Forelimb muscle (tissue), 1 donor: Measurements from ENCODE around the gene ETV6. TPM values are rescaled to one million over a fixed set of nuclear protein-coding genes. Genes with fewer than 3 reads are reported as not detected.
"Not testable (repeated sequence)": the region's sequence is repeated elsewhere in the genome, so short reads cannot be mapped to it uniquely, and the experiment has no call there.

Experiments
- DNase-seq: peaks from one replicate; pipeline ENCODE4 v3.0.0-alpha.2; 2013; ENCODE audit warnings: low read depth
- polyA plus RNA-seq: library from polyadenylated mRNA; unstranded; fragments of 120-200 nt; gene quantifications from one replicate; pipeline ENCODE4 v1.2.1, GENCODE V29; 2013; ENCODE audit not compliant: insufficient read length

The ETV6 gene
- polyA plus RNA-seq, 1 donor, result 10.9 TPM

DNA sequence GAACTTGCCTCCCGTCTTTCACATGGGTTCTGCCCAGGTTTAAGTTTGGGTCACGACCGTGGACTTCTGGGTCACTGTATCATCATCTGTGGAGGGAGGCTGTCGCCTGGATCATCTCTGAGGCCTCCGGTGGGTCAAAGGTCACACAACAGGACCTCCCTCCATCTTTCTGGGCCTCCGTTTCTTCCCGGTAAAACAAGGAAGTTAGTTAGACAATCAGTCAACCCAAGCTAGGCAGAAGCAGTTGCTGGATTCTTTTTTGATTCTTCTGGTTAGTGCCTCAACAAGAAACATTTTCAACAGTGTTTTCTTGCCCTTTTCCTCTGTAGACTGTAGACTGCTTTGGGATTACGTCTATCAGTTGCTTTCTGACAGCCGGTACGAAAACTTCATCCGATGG lies 234.6 kb downstream of the ETV6 start:
- no peak for DNase-seq

DNA sequence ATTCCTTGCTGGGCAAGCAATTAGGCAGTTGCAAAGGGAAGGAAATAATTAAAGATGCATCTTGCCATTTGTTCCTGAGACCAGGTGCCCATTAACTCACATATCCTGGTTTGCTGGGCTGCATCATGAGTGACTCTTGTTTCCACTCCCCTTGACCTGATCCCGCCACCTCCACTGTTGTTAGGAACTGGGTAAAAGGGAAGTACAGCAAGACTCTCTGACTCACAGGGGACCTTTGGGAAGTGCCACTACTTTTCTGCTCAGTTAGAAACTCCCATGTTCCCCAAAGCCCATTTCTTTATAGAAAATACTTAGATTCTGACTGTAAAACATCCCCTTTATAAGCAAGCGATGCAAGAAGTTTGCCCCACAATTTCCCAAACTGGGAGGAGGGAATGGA lies 235.2 kb downstream of the ETV6 start:
- no peak for DNase-seq

DNA sequence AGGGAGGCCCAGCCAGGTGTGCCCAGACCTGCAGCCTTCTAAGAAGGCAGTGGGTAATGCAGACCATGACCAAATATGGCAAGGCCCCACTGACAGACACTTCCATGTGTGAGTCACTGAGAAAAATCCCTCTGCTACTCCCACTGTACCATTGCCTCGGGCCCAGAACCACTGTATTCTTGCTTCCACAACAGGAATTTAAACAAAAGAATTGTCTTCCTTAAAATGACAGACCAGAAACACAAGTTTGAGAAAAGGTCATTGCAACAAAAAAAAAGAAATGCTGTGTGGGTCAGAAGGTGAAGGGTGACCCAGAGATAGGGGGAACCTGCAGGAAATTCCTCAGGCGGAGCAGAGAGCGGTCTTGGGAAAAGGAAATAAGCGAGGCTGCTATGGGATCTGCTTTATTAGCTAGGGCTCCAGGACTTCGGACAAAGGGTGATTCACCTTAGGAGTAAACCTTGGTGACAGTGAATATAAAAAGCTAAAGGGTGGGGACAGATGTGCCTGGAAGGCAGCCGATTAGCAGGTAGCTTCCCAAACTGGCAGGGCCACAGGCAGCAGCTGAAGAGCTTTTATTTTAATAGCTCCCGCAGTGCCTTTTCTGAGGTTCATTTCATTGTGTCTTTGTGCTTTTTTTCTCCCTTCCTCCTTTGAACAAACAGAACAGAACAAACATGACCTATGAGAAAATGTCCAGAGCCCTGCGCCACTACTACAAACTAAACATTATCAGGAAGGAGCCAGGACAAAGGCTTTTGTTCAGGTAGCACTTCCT lies 236.0 kb downstream of the ETV6 start:
- DNase-seq, result no peak

- DNase-seq, result no peak
Measured at GRCh38 chr12:11886339-11886738, 236.9 kb downstream of the ETV6 start.

GRCh38 chr12:11888029-11888428 lies 238.6 kb downstream of the ETV6 start:
- no peak for DNase-seq

GRCh38 chr12:11891346-11891745 lies 241.9 kb downstream of the ETV6 start:
- DNase-seq, result no peak

DNA sequence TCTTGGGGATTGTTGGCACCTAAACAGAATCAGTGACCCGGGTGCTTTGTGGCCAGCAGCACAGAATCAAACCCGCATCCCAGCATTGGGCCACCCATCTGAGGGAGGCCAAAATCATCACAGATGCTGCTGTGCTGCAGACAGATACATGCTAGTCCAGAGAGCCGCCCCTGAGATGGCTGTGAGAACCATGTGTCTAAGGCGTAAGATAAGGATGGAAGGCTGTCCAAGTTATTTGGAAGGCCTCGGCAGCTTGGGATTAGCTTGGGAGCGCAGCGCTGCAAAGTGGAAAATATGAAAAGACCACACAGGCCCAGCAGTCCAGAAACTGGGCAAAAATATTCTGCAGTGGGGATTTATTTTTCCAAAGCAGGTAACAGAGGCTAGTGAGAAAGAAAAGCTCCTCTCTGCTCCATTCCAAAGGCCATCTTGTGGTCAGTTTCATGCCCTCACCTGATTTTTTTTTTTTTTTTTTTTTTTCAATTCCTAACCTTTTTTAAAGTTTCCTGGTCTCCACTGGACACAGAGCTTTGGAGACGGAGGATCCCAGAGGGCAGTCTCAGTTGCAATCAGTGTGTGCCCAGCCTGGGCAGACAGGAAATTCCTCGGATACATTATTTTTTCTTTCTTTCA lies 242.4 kb downstream of the ETV6 start:
- DNase-seq, result peak; percentile 22

DNA sequence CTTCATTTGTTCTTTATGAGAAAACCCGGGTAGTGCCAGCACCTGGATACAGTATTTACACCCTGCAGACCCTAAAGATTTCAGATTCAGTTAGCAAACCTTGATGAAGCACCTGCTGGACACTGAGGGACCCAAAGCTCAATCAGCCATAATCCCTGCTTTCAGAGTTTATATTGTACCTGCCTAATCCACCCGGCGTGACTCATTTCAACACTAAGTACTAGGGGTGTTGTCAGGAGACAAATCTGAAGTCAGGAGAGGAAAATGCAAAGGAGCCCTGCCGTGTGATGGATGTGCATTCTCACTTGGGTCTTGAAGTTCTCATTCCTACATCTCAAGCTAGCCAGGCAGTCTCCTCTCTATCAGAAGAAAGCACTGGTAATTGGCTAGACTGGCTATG lies 244.5 kb downstream of the ETV6 start:
- no peak for DNase-seq

- no peak for DNase-seq
Measured at GRCh38 chr12:11894890-11895289, 245.4 kb downstream of the ETV6 start.

- DNase-seq, result no peak
Measured at GRCh38 chr12:11895421-11896078, 246.1 kb downstream of the ETV6 start.

GRCh38 chr12:11896417-11896929 lies 247.0 kb downstream of the ETV6 start:
- no peak for DNase-seq

DNA sequence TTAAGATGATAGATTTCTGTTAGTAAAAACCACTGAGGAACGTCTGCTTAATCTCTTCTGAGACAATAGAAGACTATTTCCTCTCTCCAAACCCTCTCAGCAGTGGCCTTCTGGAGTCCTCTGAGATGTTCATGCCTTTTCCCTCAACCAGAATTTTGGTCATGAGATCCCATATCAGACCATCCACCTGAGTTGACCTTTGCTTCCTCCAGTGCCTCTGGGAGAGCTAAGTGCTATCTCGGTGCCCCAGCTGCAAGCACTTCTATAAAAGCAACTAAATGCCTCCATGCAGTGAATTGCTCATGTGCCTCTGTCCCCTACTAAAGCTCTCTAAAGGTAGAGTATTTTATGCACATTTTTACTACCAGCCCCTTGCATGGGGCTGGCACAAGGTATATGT lies 248.4 kb downstream of the ETV6 start:
- DNase-seq, result no peak

- no peak for DNase-seq
Measured at GRCh38 chr12:11901701-11902524, 252.4 kb downstream of the ETV6 start.

DNA sequence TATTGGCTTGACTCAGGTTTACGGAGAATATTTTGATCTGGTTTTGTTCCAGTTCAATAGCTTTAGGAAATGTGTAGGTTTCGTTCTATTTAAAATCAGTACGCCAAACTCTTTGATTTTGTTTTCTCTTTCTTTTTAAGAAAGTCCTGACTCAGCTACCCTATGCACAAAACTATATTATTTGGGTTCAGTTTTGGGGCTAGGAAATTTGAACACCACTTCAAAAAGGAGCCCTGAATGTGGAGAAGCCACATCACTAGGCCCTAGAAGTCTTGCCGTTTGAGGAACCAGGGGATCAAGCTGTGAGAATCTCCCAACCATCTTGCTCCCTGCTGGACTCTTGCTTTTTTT lies 253.0 kb downstream of the ETV6 start:
- no peak for DNase-seq

- no peak for DNase-seq
Measured at GRCh38 chr12:11904124-11904523, 254.7 kb downstream of the ETV6 start.

GRCh38 chr12:11905534-11905933 lies 256.1 kb downstream of the ETV6 start:
- DNase-seq, result no peak

DNA sequence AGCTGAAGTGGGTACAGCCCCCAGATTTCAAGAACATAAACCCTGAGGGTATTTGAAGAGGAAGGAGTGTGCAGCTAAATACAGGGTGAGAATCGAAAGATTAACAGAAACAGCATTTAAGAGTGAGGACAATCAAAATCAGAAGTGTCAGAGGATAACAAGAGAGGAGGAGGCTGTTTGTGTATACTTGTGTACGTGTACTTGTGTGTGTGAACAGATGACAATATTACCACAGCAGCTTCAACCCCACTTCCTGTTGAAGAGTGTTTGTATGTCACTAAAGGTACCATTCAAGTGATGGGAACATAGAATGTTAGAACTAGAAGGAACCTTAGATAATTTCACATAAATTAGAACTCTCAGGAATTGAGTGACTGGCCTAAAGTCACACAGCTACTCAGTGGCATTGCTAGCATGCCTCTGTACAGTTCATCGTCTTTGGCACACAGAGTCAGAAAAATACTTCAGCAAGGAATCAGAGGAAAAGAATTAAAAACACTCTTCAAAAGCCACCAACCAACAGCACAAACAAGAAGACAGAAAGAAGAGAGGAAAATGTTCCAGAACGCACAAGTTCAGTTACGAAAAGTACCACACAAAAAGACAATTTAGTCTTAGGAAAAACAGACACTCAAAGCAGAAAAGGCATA lies 256.9 kb downstream of the ETV6 start:
- no peak for DNase-seq

DNA sequence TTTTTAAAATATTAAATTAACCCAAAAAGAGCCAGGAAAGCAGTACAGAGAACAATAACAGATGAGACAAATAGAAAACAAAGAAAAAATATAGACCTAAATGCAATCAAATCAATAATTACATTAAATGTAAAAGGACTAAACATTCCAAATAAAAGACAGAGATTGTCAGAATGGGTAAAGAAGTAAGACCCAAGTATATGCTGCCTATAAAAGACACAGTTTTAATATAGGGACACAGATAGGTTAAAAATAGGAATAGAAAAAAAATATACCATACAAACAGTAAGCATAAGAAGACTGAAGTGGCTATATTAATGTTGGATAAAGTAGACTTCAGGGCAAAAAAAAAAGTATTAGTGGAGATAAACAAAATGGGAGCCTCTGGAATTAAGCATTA lies 258.2 kb downstream of the ETV6 start:
- DNase-seq, result no peak

GRCh38 chr12:11909406-11909805 lies 259.9 kb downstream of the ETV6 start:
- DNase-seq, result not testable (repeated sequence)

- no peak for DNase-seq
Measured at GRCh38 chr12:11916113-11916512, 266.6 kb downstream of the ETV6 start.

DNA sequence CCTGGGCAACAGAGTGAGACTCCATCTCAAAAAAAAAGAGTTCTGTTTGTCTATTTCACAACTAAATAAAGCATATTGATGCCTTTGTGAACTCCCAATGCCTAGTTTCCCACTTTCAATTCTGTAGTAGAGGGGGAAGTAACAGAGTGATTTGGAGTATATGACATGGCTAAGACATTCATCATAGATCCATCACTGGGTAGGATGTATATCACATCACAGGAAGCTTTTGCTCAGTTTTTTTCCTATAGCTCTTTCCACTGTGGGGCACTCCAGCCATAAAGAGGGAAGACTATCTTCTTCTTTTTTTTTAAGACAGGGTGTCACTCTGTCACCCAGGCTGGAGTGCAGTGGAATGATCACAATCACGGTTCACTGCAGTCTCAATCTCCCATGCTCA lies 267.3 kb downstream of the ETV6 start:
- DNase-seq, result no peak
